SIG-M5 treated with dmso at 0.1 percent for 504 hours (cell line): ENCODE measurements around the gene REG4.

Experiments used
- DNase-seq: peaks from one replicate; lab custom pipeline; 2025; ENCODE audit not compliant: unreplicated experiment; lab: John Stamatoyannopoulos, UW

Gene REG4

GRCh38 chr1:119781434-119782210 lies 29.6 kb downstream of the REG4 start:
- DNase-seq, result no peak

- peak; percentile 50 for DNase-seq
These were observed 31.3 kb downstream of the REG4 start for GRCh38 chr1:119779869-119780356.

GRCh38 chr1:119778886-119779560 lies 32.2 kb downstream of the REG4 start:
- no peak for DNase-seq

- no peak for DNase-seq
These were observed 32.9 kb downstream of the REG4 start for GRCh38 chr1:119778359-119778758.

GRCh38 chr1:119774746-119775490 lies 36.3 kb downstream of the REG4 start:
- no peak for DNase-seq

GRCh38 chr1:119773711-119774241 lies 37.5 kb downstream of the REG4 start:
- no peak for DNase-seq

- DNase-seq, result no peak
These were observed 39.0 kb downstream of the REG4 start for GRCh38 chr1:119772298-119772697.

- no peak for DNase-seq
These were observed 39.5 kb downstream of the REG4 start for GRCh38 chr1:119771770-119772169.

- no peak for DNase-seq
These were observed 40.2 kb downstream of the REG4 start for GRCh38 chr1:119771016-119771415.

- no peak for DNase-seq
These were observed 42.5 kb downstream of the REG4 start, which contains the start of gene HMGCS2 for GRCh38 chr1:119768778-119769177. HMGCS2 (minus strand) TSS chr1:119768905; CDS start chr1:119768844, 61 bp downstream.

- DNase-seq, result no peak
These were observed 43.8 kb downstream of the REG4 start for GRCh38 chr1:119767486-119767885.

- DNase-seq, result no peak
These were observed 44.9 kb downstream of the REG4 start for GRCh38 chr1:119766374-119766794.

- no peak for DNase-seq
These were observed 47.0 kb downstream of the REG4 start for GRCh38 chr1:119764220-119764619.

GRCh38 chr1:119762953-119763352 lies 48.3 kb downstream of the REG4 start:
- no peak for DNase-seq

GRCh38 chr1:119762409-119762808 lies 48.9 kb downstream of the REG4 start:
- DNase-seq, result no peak

- no peak for DNase-seq
These were observed 52.7 kb downstream of the REG4 start for GRCh38 chr1:119758584-119758983.

- no peak for DNase-seq
These were observed 58.7 kb downstream of the REG4 start for GRCh38 chr1:119752592-119752991.

GRCh38 chr1:119748040-119748439 lies 63.2 kb downstream of the REG4 start:
- peak; percentile 25 for DNase-seq

- DNase-seq, result no peak
These were observed 63.8 kb downstream of the REG4 start for GRCh38 chr1:119747451-119747850.

GRCh38 chr1:119745034-119745433 lies 66.2 kb downstream of the REG4 start:
- DNase-seq, result no peak

- DNase-seq, result no peak
These were observed 66.7 kb downstream of the REG4 start for GRCh38 chr1:119744598-119744942.
